GM12878 (cell line): ENCODE measurements around the gene COQ7. TPM values are rescaled to one million over a fixed set of nuclear protein-coding genes. Genes with fewer than 3 reads are reported as not detected.

ENCODE experiments used
- ATAC-seq: fragments of 200-7000 bp; cut with Tn5 transposase; 3 replicates; pipeline ENCODE4 v1.9.1; 2020; ENCODE audit warnings: mild to moderate bottlenecking, moderate library complexity
- BruUV-seq: library from RNA; stranded (reverse); fragments of 400-500 nt; replicated peaks from 2 replicates; lab custom pipeline; 2021; lab: Mats Ljungman, UMichigan
- CTCF ChIA-PET: fragments of 300-600 bp; sonication (Branson Sonifier 250); formaldehyde crosslinking; extraction: SDS; loops from one replicate; lab custom pipeline; 2021; ENCODE audit warnings: inconsistent platforms; lab: Yijun Ruan, JAX
- POLR2A ChIA-PET: fragments of 350-600 bp; formaldehyde crosslinking; extraction: SDS; loops from one replicate; lab custom pipeline; 2021; ENCODE audit warnings: inconsistent platforms; lab: Charles Lee
- RAD21 ChIA-PET: fragments of 300-600 bp; sonication (Branson Sonifier 250); formaldehyde crosslinking; loops from one replicate; lab custom pipeline; 2023; ENCODE audit warnings: antibody characterized with exemption; ENCODE audit not compliant: unreplicated experiment; lab: Charles Lee
- SMC1A ChIA-PET: fragments of 300-600 bp; sonication (Branson Sonifier 250); formaldehyde crosslinking; loops from one replicate; lab custom pipeline; 2023; ENCODE audit not compliant: unreplicated experiment, uncharacterized antibody; lab: Charles Lee
- DNase-seq: peaks from one replicate; pipeline ENCODE4 v3.0.0-alpha.2; 2011; ENCODE audit warnings: low read depth, low spot score
- FAIRE-seq: peaks from 3 replicates; lab custom pipeline; 2011; peaks lifted over from hg19 to GRCh38; lab: Jason Lieb, UNC
- H2AFZ ChIP-seq: 2 replicates; pipeline ENCODE4 v1.6.0; 2011; ENCODE audit warnings: low read depth, low read length, control low read depth; ENCODE audit not compliant: control insufficient read depth
- H3K27ac ChIP-seq: 2 replicates; pipeline ENCODE4 v1.5.1; 2011; ENCODE audit warnings: control low read depth; ENCODE audit not compliant: control insufficient read depth, insufficient read depth
- H3K27me3 ChIP-seq, 2 experiments: replicated peaks in 1 of 2; 2 replicates each; pipeline versions ENCODE4 v1.6.0 to v1.6.1; 2011; ENCODE audit warnings: low read length in 1 of 2; ENCODE audit not compliant: control insufficient read depth in 2 of 2, insufficient read depth in 2 of 2
- H3K36me3 ChIP-seq, 2 experiments: 2 replicates each; pipeline ENCODE4 v1.5.1; 2011; ENCODE audit warnings: low read length in 1 of 2; ENCODE audit not compliant: control insufficient read depth in 2 of 2, insufficient read depth in 2 of 2
- H3K4me1 ChIP-seq: 2 replicates; pipeline ENCODE4 v1.6.1; 2011; ENCODE audit warnings: mild to moderate bottlenecking, low read length, moderate library complexity, mixed read lengths; ENCODE audit not compliant: control insufficient read depth, insufficient read depth
- H3K4me2 ChIP-seq: 2 replicates; pipeline ENCODE4 v1.6.0; 2011; ENCODE audit warnings: control low read depth; ENCODE audit not compliant: control insufficient read depth, insufficient read depth
- H3K4me3 ChIP-seq: fragments of 200-600 bp; sonication (generic); 2 replicates; pipeline ENCODE4 v1.5.1; 2016
- H3K79me2 ChIP-seq: 2 replicates; pipeline ENCODE4 v1.6.0; 2011; ENCODE audit warnings: low read length; ENCODE audit not compliant: control insufficient read depth, insufficient read depth
- H3K9ac ChIP-seq: 2 replicates; pipeline ENCODE4 v1.8.0; 2011; ENCODE audit warnings: low read length, control low read depth, mixed read lengths; ENCODE audit not compliant: control insufficient read depth, insufficient read depth
- H3K9me3 ChIP-seq: replicated peaks from 3 replicates; pipeline ENCODE4 v1.5.1; 2011; ENCODE audit warnings: mild to moderate bottlenecking, low read length; ENCODE audit not compliant: control insufficient read depth, insufficient read depth
- H4K20me1 ChIP-seq: 2 replicates; pipeline ENCODE4 v1.6.0; 2011; ENCODE audit not compliant: control insufficient read depth, insufficient read depth
- BCL11A ChIP-seq: IDR thresholded peaks from 2 replicates; pipeline ENCODE4 v1.6.1; 2011; ENCODE audit warnings: low read depth, low read length
- CHD4 ChIP-seq: fragments of 200-600 bp; sonication (generic); IDR thresholded peaks from 2 replicates; pipeline ENCODE4 v1.6.1; 2016; ENCODE audit warnings: mild to moderate bottlenecking
- CREM ChIP-seq: IDR thresholded peaks from 2 replicates; pipeline ENCODE4 v1.6.1; 2014; ENCODE audit warnings: antibody characterized with exemption, low read depth
- EZH2 ChIP-seq: IDR thresholded peaks from 2 replicates; pipeline ENCODE4 v1.6.1; 2012; ENCODE audit warnings: low read depth, mild to moderate bottlenecking, control low read depth, inconsistent platforms, low read length, borderline replicate concordance; ENCODE audit not compliant: control insufficient read depth
- MYB ChIP-seq: fragments of 150-350 bp; IDR thresholded peaks from 2 replicates; pipeline ENCODE4 v1.6.1; 2014; ENCODE audit warnings: mild to moderate bottlenecking, low read depth, low read length, borderline replicate concordance
- NFXL1 ChIP-seq: fragments of 450-650 bp; IDR thresholded peaks from 2 replicates; pipeline ENCODE4 v1.6.1; 2017; ENCODE audit warnings: antibody characterized with exemption, mild to moderate bottlenecking, borderline replicate concordance
- SPI1 ChIP-seq: IDR thresholded peaks from 2 replicates; pipeline ENCODE4 v1.6.1; 2011; ENCODE audit warnings: low read depth, mild to moderate bottlenecking, low read length, moderate library complexity, borderline replicate concordance; ENCODE audit not compliant: insufficient read depth
- SRF ChIP-seq, 2 experiments: IDR thresholded peaks; 2 replicates each; pipeline ENCODE4 v1.6.1; 2011; ENCODE audit warnings: low read depth in 2 of 2, low read length in 2 of 2, mild to moderate bottlenecking in 1 of 2, moderate library complexity in 1 of 2
- SUPT20H ChIP-seq: IDR thresholded peaks from 2 replicates; pipeline ENCODE4 v1.6.1; 2011; ENCODE audit warnings: low read depth, mild to moderate bottlenecking, low read length, moderate library complexity, borderline replicate concordance; ENCODE audit not compliant: control insufficient read depth
- ZNF24 ChIP-seq: fragments of 450-650 bp; IDR thresholded peaks from 2 replicates; pipeline ENCODE4 v1.6.1; 2017; ENCODE audit warnings: antibody characterized with exemption, mild to moderate bottlenecking
- WGBS: methylation state at CpG from one replicate; pipeline ENCODE4 v1.1.6; 2016; ENCODE audit warnings: low lambda C conversion rate; ENCODE audit not compliant: insufficient replicate concordance, insufficient coverage; ENCODE audit errors: missing lambda C conversion rate; 5-methylcytosine and 5-hydroxymethylcytosine counted together
- in situ Hi-C: fragments of 300-500 bp; cut with MboI; formaldehyde crosslinking; loops from 9 replicates; pipeline ENCODE4 v1.14.3; 2018; ENCODE audit warnings: mixed read lengths
- intact Hi-C: fragments of 100-400 bp; cut with micrococcal nuclease; formaldehyde crosslinking; loops from one replicate; pipeline ENCODE4 v1.14.2; 2022; ENCODE audit not compliant: unreplicated experiment
- polyA plus RNA-seq, 11 experiments: library from polyadenylated mRNA; depleted of rRNA in 4 of 11; unstranded in 6 of 11; stranded (reverse) in 5 of 11; fragments of >200 nt; fragmentation: Nextera tagmentation in 4 of 11; fragmentation: Illumina TruSeq in 1 of 11; extraction: Ambion mirVana in 4 of 11; extraction: Trizol in 1 of 11; gene quantifications; 1 replicate in 1 of 11; 2 replicates in 10 of 11; pipeline versions ENCODE4 v1.2.1 to v1.2.3, GENCODE V29; 2011 to 2016; ENCODE audit warnings: inconsistent platforms in 2 of 11, missing spikeins in 2 of 11, low read depth in 1 of 11
- total RNA-seq, 4 experiments: library from RNA; depleted of rRNA in 3 of 4; stranded (reverse); fragments of >200 nt in 3 of 4; fragmentation: Illumina TruSeq in 1 of 4; extraction: Trizol in 1 of 4; gene quantifications; 2 replicates each; pipeline versions ENCODE4 v1.2.1 to v1.2.3, GENCODE V29; 2013 to 2021
- TF ChIP-seq, protein P1 (sequence below), 3 experiments: IDR thresholded peaks in 2 of 3; conservative IDR thresholded peaks in 1 of 3; 2 replicates each; pipeline ENCODE4 v1.5.1; 2011; ENCODE audit warnings: low read depth in 3 of 3, low read length in 3 of 3, mild to moderate bottlenecking in 3 of 3, control low read depth in 2 of 3, moderate library complexity in 2 of 3, inconsistent platforms in 1 of 3, mixed read lengths in 1 of 3; ENCODE audit not compliant: control insufficient read depth in 2 of 3, insufficient read depth in 1 of 3; ENCODE audit errors: extremely low read depth in 1 of 3
- TF ChIP-seq, protein P2 (sequence below): fragments of 450-650 bp; IDR thresholded peaks from 2 replicates; pipeline ENCODE4 v1.6.1; 2017; ENCODE audit warnings: mild to moderate bottlenecking, low read depth, inconsistent platforms; ENCODE audit not compliant: poor library complexity, severe bottlenecking
- TF ChIP-seq, protein P3 (sequence below): IDR thresholded peaks from 2 replicates; pipeline ENCODE4 v1.6.1; 2012; ENCODE audit warnings: low read depth, low read length, improper control_type of control experiment

The COQ7 gene
- total and polyA plus RNA-seq, 10 of the 15 experiments (the other 5 are each of a cell fraction or from before 2014, with no cell fraction given) = 3.2 to 21.9 (median 13.0) TPM

DNA sequence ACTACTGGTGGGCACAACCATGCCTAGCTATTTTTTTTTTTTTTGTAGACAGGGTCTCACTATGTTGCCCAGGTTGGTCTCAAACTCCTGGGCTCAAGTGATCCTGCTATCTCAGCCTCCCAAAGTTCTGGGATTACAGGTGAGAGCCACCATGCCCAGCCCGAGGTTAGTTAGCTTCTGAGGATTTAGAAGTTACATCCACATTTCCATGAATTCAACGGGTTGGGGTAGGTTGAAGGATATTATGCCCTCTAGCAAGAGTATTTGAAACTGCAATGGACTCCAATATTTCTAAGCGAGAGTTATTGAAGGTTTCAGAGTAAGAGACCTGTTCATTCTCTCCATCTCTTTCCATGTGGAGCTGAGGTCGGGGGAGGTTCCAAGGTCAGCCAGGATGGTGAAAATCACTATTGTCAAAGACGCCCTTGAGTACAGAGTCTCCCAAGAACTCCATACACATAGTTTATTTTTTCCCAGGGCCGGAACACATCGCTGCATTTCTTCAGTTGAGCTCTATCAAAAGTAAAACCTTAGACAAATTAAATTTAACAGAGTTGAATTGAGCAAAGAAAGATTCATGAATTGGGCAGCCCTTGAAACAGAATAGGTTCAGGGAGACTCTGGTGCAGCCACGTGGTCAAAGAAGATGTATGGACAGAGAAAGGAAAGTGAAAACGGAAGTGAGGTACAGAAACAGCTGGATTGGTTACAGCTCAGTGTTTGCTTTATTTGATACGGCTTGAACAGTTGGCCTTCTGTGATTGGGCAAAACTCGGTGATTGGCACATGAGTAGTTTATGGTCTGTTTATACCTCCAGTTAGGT lies 27.3 kb downstream of the COQ7 start (continued):
- TF ChIP-seq, protein P1, sequence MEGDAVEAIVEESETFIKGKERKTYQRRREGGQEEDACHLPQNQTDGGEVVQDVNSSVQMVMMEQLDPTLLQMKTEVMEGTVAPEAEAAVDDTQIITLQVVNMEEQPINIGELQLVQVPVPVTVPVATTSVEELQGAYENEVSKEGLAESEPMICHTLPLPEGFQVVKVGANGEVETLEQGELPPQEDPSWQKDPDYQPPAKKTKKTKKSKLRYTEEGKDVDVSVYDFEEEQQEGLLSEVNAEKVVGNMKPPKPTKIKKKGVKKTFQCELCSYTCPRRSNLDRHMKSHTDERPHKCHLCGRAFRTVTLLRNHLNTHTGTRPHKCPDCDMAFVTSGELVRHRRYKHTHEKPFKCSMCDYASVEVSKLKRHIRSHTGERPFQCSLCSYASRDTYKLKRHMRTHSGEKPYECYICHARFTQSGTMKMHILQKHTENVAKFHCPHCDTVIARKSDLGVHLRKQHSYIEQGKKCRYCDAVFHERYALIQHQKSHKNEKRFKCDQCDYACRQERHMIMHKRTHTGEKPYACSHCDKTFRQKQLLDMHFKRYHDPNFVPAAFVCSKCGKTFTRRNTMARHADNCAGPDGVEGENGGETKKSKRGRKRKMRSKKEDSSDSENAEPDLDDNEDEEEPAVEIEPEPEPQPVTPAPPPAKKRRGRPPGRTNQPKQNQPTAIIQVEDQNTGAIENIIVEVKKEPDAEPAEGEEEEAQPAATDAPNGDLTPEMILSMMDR (IDR thresholded peaks at IDR 0.05 in 2 of 3, conservative IDR thresholded peaks at IDR 0.05 in 1 of 3; ENCODE audit: control insufficient read depth in 2 of 3, extremely low read depth in 1 of 3, insufficient read depth in 1 of 3, low read depth in 3 of 3, low read length in 3 of 3) = no peak
- peak; percentile 57 for TF ChIP-seq SPI1

DNA sequence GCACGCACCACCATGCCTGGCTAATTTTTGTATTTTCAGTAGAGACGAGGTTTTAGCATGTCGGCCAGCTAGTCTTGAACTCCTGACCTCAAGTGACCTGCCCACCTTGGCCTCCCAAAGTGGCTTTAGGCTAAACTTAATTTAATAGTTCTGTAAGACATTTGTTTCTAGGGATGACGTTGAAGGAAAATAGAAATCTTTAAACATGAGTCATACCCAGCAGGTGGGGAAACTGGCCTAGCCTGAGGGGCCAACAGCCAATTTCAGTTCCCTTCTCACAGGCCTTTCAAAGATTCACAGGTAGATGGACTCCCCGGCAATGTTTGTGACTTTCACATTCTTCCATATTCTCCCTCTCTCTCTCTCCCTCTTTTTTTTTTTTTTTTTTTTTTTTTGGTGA lies 28.2 kb downstream of the COQ7 start:
- no peak for DNase-seq
- POLR2A ChIA-PET = interaction anchor here (1.0 kb wide), 1 partner anchor 10 kb away, joined by 3 read pairs; no protein-coding TSS in a partner anchor
- peak; percentile 93 for ATAC-seq
- in situ Hi-C loops = no loop called here
- Histone ChIP-seq H3K27me3 (no peaks in the 10 kb centered on the region), H3K9me3 (peaks cover 6% of the 10 kb centered on the region; the same call in 2 of the 3 replicates), H3K27ac (no peak overlapping the region), H3K4me3 (no peak overlapping the region), H3K4me1 (peaks cover 6% of the 10 kb centered on the region; the same call in 1 of the 2 replicates), H4K20me1 (no peaks in the 10 kb centered on the region), H3K36me3 (no peaks in the 10 kb centered on the region), H3K4me2 (no peak overlapping the region), H3K9ac (no peak overlapping the region), H2AFZ (no peak overlapping the region), H3K79me2 (no peaks in the 10 kb centered on the region)
- RAD21 ChIA-PET = interaction anchor here (1.1 to 1.2 kb wide), 2 partner anchors 10 to 23 kb away, joined by 4 read pairs; no protein-coding TSS in a partner anchor
- BruUV-seq = no TSS peak
- CTCF ChIA-PET = interaction anchor here (1.0 to 3.7 kb wide), 8 partner anchors 10 to 84 kb away, joined by 3 to 18 read pairs (median 4); partner anchors contain the start of gene ITPRIPL2
- peak; percentile 27 for FAIRE-seq
- intact Hi-C loops = no loop called here
- SMC1A ChIA-PET = interaction anchor here (0.9 to 5.1 kb wide), 17 partner anchors 9 to 408 kb away, joined by 3 to 34 read pairs (median 4); no protein-coding TSS in a partner anchor
- 36% methylated on average over 5 of the region's 5 CpGs for WGBS
- TF ChIP-seq BCL11A (peak; percentile 32; the same call in 1 of the 2 replicates), CREM (peak; percentile 68; the same call in 1 of the 2 replicates), ZNF24 (no peak), EZH2 (no peak), MYB (no peak), CHD4 (no peak), NFXL1 (no peak), SUPT20H (no peak), SRF (IDR thresholded peaks at IDR 0.05; ENCODE audit: low read depth in 2 of 2, low read length in 2 of 2) (no peak)
- TF ChIP-seq, protein P2, sequence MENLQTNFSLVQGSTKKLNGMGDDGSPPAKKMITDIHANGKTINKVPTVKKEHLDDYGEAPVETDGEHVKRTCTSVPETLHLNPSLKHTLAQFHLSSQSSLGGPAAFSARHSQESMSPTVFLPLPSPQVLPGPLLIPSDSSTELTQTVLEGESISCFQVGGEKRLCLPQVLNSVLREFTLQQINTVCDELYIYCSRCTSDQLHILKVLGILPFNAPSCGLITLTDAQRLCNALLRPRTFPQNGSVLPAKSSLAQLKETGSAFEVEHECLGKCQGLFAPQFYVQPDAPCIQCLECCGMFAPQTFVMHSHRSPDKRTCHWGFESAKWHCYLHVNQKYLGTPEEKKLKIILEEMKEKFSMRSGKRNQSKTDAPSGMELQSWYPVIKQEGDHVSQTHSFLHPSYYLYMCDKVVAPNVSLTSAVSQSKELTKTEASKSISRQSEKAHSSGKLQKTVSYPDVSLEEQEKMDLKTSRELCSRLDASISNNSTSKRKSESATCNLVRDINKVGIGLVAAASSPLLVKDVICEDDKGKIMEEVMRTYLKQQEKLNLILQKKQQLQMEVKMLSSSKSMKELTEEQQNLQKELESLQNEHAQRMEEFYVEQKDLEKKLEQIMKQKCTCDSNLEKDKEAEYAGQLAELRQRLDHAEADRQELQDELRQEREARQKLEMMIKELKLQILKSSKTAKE = peak; percentile 22
- TF ChIP-seq, protein P3, sequence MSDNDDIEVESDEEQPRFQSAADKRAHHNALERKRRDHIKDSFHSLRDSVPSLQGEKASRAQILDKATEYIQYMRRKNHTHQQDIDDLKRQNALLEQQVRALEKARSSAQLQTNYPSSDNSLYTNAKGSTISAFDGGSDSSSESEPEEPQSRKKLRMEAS = no peak
